Measurements from ENCODE around the gene MC1R. TPM values are rescaled to one million over a fixed set of nuclear protein-coding genes. Genes with fewer than 3 reads are reported as not detected.

The MC1R gene
- total and polyA plus RNA-seq, 4 experiments from 2014 or later = 0.22 to 13.5 (median 12.6) TPM; not detected in 1

DNA sequence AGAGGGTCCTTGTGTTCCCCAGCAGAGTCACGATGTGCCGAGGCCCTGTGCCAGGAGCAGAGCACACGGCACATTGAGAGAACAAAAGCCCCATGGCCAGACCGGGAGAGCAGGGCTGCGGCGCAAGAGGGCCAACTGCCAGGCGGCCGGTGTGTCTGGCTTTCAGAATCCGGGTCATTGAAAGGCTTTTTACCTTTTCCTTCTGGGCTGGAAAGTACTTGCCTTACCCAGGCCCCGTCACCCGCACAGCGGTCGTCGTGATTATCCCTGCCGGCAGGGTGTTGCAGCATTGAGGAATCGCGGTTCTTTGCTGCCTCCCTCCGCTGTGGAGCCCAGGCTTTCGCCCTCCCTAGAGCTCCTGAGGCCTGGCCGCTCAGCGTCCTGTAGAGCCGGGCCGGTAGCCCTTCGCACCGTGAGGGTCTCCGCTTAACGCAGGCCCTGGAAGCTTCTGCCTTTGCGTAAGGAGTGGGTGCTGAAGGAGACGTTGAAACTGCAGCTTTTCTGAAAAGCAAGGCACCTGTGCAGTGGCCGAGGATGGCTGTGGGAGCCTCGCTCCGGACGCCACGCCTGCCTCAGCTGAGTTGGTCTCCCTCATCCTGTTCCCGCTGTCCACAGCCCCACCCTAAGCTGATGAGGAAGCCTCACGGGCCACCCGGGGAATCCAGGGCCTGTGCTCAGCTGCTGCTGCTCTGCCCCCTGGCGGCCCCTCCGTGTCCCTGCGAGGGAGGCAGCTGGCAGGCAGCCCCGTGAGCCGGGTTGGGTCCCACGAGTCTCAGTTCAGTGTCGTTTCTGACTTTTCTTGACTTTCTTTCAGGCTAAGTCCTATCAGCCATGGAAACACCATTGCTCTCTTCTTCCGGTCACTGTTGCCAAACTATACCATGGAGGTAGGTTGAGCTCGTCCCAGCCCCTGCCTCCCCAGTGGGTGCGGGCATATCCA is 8.6 kb upstream of the MC1R start:
- H3K27ac ChIP-seq (ENCODE audit: low read depth, low read length) = no peak overlapping the region
- H3K36me3 ChIP-seq (ENCODE audit: insufficient read depth, low read length) = peaks cover 18% of the 10 kb centered on the region
- H3K9me3 ChIP-seq (ENCODE audit: control insufficient read depth in 1 of 2, low read length in 2 of 2) = no peaks in the 10 kb centered on the region
- peaks cover 3% of the 10 kb centered on the region for H3K4me1 ChIP-seq (ENCODE audit: insufficient read depth, low read length)
- no peaks in the 10 kb centered on the region for H3K27me3 ChIP-seq (ENCODE audit: insufficient read depth, low read length)
- Mint-ChIP-seq H3K9me3 (no peaks in the 10 kb centered on the region), H3K36me3 (peaks cover 17 to 40% of the 10 kb centered on the region in 2 donors), H3K27ac (peak overlapping the region in 3 of 7 donors; percentile 59 to 78 (median 73)), H3K27me3 (no peaks in the 10 kb centered on the region), H3K4me1 (peaks cover 3 to 23% (median 5%) of the 10 kb centered on the region in 4 donors), H3K4me3 (no peak overlapping the region)
- DNase-seq = peak; percentile 61 to 73 (median 65)
- POLR2A ChIA-PET (ENCODE audit: partially characterized antibody) = interaction anchor here (0.6 to 2.3 kb wide), 8 partner anchors 9 to 213 kb away, joined by 3 to 9 read pairs (median 4); partner anchors contain the start of genes MC1R, TCF25 and TUBB3
- CTCF ChIA-PET (ENCODE audit: partially characterized antibody) = interaction anchor here (0.7 to 3.5 kb wide), 23 partner anchors 9 to 268 kb away, joined by 3 to 33 read pairs (median 3); partner anchors contain the start of genes MC1R and SPATA2L
- H3K4me3 ChIP-seq (ENCODE audit: low read length in 2 of 2) = no peak overlapping the region
- intact Hi-C loops (cut with micrococcal nuclease) = loop anchor here (1.0 kb wide), 1 partner anchor 210 kb away; no protein-coding TSS in a partner anchor

DNA sequence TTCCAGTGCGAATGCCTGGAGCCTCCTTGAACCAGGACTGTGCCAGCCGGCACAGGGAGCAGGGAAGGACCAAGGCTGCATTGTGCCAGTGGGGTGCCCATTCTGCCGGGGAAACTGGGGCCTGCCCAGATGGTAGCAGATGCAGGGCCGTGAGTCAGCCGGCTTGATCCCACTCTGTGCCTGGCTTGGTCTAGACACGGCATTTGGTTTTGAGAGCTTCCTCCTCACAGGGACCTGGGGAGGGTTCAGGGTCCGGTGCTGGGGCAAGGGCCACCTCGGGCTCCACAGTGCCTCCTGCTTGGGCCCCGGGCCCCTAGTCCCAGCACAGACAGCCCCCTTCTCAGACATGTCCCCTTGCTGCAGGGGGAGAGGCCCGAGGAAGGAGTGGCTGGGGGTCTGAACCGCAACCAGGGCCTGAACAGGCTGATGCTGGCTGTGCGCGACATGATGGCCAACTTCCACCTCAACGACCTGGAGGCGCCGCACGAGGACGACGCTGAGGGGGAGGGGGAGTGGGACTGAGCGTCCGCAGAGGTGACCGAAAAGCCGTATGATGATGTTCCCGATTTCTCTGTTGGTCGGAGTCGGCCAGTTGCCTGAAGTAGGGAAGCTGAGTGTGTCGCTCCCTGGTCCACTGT is 7.8 kb upstream of the MC1R start:
- H3K4me3 Mint-ChIP-seq = no peak overlapping the region
- Histone ChIP-seq H3K27ac (ENCODE audit: low read depth, low read length) (no peak overlapping the region), H3K9me3 (ENCODE audit: control insufficient read depth in 1 of 2, low read length in 2 of 2) (no peaks in the 10 kb centered on the region), H3K27me3 (ENCODE audit: insufficient read depth, low read length) (no peaks in the 10 kb centered on the region), H3K36me3 (ENCODE audit: insufficient read depth, low read length) (peaks cover 10% of the 10 kb centered on the region), H3K4me1 (ENCODE audit: insufficient read depth, low read length) (peaks cover 3% of the 10 kb centered on the region), H3K4me3 (ENCODE audit: low read length in 2 of 2) (no peak overlapping the region)
- H3K36me3 Mint-ChIP-seq = peaks cover 10 to 35% of the 10 kb centered on the region in 2 donors
- ChIA-PET POLR2A (ENCODE audit: partially characterized antibody) (interaction anchor here (0.7 to 2.3 kb wide), 7 partner anchors 12 to 213 kb away, joined by 3 to 9 read pairs (median 4); partner anchors contain the start of genes TCF25 and TUBB3), CTCF (ENCODE audit: partially characterized antibody) (interaction anchor here (0.8 to 3.5 kb wide), 18 partner anchors 8 to 269 kb away, joined by 3 to 33 read pairs (median 3); partner anchors contain the start of genes MC1R and SPATA2L)
- H3K9me3 Mint-ChIP-seq = no peaks in the 10 kb centered on the region
- H3K4me1 Mint-ChIP-seq = peaks cover 3 to 23% (median 5%) of the 10 kb centered on the region in 4 donors
- intact Hi-C loops (cut with micrococcal nuclease) = loop anchor here (1.0 kb wide), 1 partner anchor 211 kb away; no protein-coding TSS in a partner anchor
- DNase-seq = peak in 1 of 5 donors; percentile 26
- H3K27ac Mint-ChIP-seq = peak overlapping the region in 3 of 7 donors; percentile 37 to 73 (median 59)
- H3K27me3 Mint-ChIP-seq = no peaks in the 10 kb centered on the region

DNA sequence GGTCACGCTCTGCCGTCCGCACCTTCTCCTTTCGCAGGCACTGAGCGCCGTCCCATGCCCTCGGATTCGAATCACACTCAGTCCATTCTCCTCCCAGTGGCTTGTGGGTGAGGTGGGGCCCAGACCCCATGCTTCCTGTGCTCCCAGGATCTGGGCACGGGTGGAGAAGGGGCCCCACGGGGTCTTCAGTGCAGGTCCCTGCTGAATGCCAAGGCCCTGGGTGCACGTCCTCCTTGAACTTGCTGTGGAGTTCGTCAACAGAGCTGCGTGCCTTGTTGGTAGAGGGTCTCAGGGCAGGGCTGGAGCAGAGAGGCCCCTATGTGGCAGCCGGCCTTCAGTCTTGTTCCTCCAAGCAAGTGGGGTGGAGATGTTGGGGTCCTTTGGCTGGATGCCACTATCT is 7.3 kb upstream of the MC1R start:
- Mint-ChIP-seq H3K9me3 (no peaks in the 10 kb centered on the region), H3K4me1 (peaks cover 3 to 28% (median 6%) of the 10 kb centered on the region in 4 donors), H3K36me3 (peaks cover 5 to 29% of the 10 kb centered on the region in 2 donors), H3K27me3 (no peaks in the 10 kb centered on the region), H3K4me3 (no peak overlapping the region), H3K27ac (peak overlapping the region in 2 of 7 donors; percentile 24 to 37)
- intact Hi-C loops (cut with micrococcal nuclease) = no loop called here
- Histone ChIP-seq H3K27ac (ENCODE audit: low read depth, low read length) (no peak overlapping the region), H3K4me1 (ENCODE audit: insufficient read depth, low read length) (peaks cover 3% of the 10 kb centered on the region), H3K9me3 (ENCODE audit: control insufficient read depth in 1 of 2, low read length in 2 of 2) (no peaks in the 10 kb centered on the region), H3K36me3 (ENCODE audit: insufficient read depth, low read length) (peaks cover 8% of the 10 kb centered on the region), H3K27me3 (ENCODE audit: insufficient read depth, low read length) (no peaks in the 10 kb centered on the region), H3K4me3 (ENCODE audit: low read length in 2 of 2) (no peak overlapping the region)
- POLR2A ChIA-PET (ENCODE audit: partially characterized antibody) = interaction anchor here (1.2 to 2.3 kb wide), 3 partner anchors 12 to 190 kb away, joined by 3 to 8 read pairs (median 3); partner anchors contain the start of genes TUBB3, VPS9D1 and ZNF276
- CTCF ChIA-PET (ENCODE audit: partially characterized antibody) = interaction anchor here (2.2 to 3.5 kb wide), 2 partner anchors 13 to 211 kb away, joined by 7 to 33 read pairs; partner anchors contain the start of gene SPATA2L
- DNase-seq = peak in 1 of 5 donors; percentile 19

DNA sequence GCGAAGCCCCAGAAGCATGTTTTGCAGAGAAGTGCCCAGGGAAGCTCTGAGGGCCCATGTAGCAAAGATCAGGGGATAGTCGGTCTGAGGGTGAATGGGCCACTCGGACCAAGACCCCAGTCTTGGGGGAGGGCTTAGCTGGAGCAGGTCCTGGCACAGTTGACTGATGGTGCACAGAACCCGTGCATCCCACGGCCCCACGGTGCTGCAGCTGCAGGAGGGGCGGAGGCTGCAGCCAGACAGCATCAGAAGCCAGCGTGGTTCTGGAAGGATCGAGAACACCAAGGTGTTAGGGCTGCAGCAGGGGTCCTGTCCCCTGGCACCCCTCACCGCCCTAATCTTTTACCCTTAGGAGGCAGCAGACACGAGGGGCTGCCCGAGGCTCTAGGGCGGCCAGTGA is 6.5 kb upstream of the MC1R start:
- H3K4me1 Mint-ChIP-seq = peaks cover 3 to 28% (median 7%) of the 10 kb centered on the region in 4 donors
- Histone ChIP-seq H3K4me3 (ENCODE audit: low read length in 2 of 2) (no peak overlapping the region), H3K4me1 (ENCODE audit: insufficient read depth, low read length) (peaks cover 5% of the 10 kb centered on the region), H3K27me3 (ENCODE audit: insufficient read depth, low read length) (no peaks in the 10 kb centered on the region), H3K36me3 (ENCODE audit: insufficient read depth, low read length) (peaks cover 5% of the 10 kb centered on the region), H3K27ac (ENCODE audit: low read depth, low read length) (no peak overlapping the region), H3K9me3 (ENCODE audit: control insufficient read depth in 1 of 2, low read length in 2 of 2) (no peaks in the 10 kb centered on the region)
- POLR2A ChIA-PET (ENCODE audit: partially characterized antibody) = interaction anchor here (1.2 to 2.3 kb wide), 3 partner anchors 11 to 191 kb away, joined by 3 to 8 read pairs (median 4); partner anchors contain the start of genes TUBB3, VPS9D1 and ZNF276
- H3K27ac Mint-ChIP-seq = peak overlapping the region in 1 of 7 donors; percentile 50
- no peak overlapping the region for H3K4me3 Mint-ChIP-seq
- peaks cover 3 to 22% of the 10 kb centered on the region in 2 donors for H3K36me3 Mint-ChIP-seq
- CTCF ChIA-PET (ENCODE audit: partially characterized antibody) = no interaction called here
- H3K27me3 Mint-ChIP-seq = no peaks in the 10 kb centered on the region
- no peaks in the 10 kb centered on the region for H3K9me3 Mint-ChIP-seq
- intact Hi-C loops (cut with micrococcal nuclease) = no loop called here
- DNase-seq = no peak

DNA sequence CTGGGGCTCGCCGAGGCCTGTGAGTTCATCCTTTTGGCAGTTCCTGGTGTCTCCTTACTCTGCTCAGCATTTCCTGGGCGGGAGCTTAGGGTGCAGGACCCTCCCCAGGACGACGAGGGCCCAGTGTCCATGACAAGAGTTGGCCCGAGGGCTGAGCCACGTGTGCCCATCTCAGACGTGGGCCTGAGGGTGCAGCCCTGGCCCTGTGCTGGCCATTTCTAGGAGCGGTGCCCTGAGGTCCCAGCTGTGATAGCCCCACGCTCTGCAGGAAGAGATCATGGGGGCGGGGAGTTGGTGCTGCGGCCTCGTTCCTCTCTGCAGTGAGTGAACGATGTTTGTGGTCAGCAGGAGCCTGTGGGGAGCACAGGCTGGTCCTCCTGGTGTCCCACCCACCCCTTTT is 6.0 kb upstream of the MC1R start:
- intact Hi-C loops (cut with micrococcal nuclease) = no loop called here
- no peaks in the 10 kb centered on the region for H3K9me3 Mint-ChIP-seq
- peaks cover 10% of the 10 kb centered on the region for H3K4me1 ChIP-seq (ENCODE audit: insufficient read depth, low read length)
- H3K27me3 ChIP-seq (ENCODE audit: insufficient read depth, low read length) = no peaks in the 10 kb centered on the region
- H3K27ac Mint-ChIP-seq = no peak overlapping the region
- CTCF ChIA-PET (ENCODE audit: partially characterized antibody) = no interaction called here
- POLR2A ChIA-PET (ENCODE audit: partially characterized antibody) = interaction anchor here (1.2 to 1.3 kb wide), 2 partner anchors 10 to 192 kb away, joined by 3 to 4 read pairs; partner anchors contain the start of genes TUBB3, VPS9D1 and ZNF276
- H3K4me1 Mint-ChIP-seq = peaks cover 5 to 32% (median 11%) of the 10 kb centered on the region in 4 donors
- no peak overlapping the region for H3K27ac ChIP-seq (ENCODE audit: low read depth, low read length)
- H3K4me3 Mint-ChIP-seq = no peak overlapping the region
- no peaks in the 10 kb centered on the region for H3K27me3 Mint-ChIP-seq
- H3K36me3 Mint-ChIP-seq = peaks cover 3 to 22% of the 10 kb centered on the region in 2 donors
- peaks cover 5% of the 10 kb centered on the region for H3K36me3 ChIP-seq (ENCODE audit: insufficient read depth, low read length)
- no peak overlapping the region for H3K4me3 ChIP-seq (ENCODE audit: low read length in 2 of 2)
- DNase-seq = peak in 1 of 5 donors; percentile 23
- H3K9me3 ChIP-seq (ENCODE audit: control insufficient read depth in 1 of 2, low read length in 2 of 2) = no peaks in the 10 kb centered on the region

DNA sequence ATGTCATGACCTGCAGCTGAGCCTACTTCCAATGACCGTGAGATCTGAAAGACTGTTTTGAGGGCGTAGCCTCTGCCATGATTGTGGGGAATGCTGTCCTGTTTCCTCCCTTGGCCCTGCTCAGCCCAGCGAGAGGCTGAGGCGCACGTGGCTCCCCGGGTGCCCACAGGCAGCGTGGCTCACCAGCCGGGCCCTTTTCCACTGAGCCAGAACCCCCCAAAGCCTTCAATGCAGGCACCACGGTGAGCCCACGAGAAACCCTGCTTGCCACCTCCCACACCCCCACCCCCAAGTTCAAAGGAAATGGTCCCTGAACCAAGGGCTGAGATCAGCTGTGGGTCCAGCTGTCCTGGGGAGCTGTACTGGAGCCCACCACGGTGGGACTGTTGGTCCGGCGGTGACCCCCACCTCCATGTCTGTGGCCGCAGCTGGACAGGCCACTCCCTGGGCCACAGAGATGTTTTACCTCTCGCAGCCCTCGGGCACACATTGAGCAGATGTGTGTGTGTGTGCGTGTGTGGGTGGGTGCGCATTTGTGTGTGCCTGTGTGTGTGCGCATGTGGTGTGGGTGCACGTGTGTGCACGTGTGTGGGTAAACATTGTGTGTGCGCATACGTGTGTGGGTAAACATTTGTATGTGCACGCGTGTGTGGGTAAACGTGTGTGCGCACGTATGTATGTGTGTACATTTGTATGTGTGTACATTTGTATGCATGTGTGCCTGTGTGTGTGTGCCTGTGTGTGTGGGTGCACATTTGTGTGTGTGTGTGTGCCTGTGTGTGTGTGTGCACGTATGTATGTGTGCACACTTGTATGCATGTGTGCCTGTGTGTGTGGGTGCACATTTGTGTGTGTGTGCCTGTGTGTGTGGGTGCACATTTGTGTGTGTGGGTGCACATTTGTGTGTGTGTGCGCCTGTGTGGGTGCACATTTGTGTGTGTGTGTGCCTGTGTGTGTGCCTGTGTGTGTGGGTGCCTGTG is 5.0 kb upstream of the MC1R start:
- H3K27ac Mint-ChIP-seq = peak overlapping the region in 2 of 7 donors; percentile 42 to 64
- intact Hi-C loops (cut with micrococcal nuclease) = no loop called here
- peaks cover 20% of the 10 kb centered on the region for H3K4me1 ChIP-seq (ENCODE audit: insufficient read depth, low read length)

More for the DNA sequence above, 5.0 kb upstream of the MC1R start:
- Histone ChIP-seq H3K36me3 (ENCODE audit: insufficient read depth, low read length) (peaks cover 5% of the 10 kb centered on the region), H3K27ac (ENCODE audit: low read depth, low read length) (no peak overlapping the region), H3K27me3 (ENCODE audit: insufficient read depth, low read length) (no peaks in the 10 kb centered on the region), H3K4me3 (ENCODE audit: low read length in 2 of 2) (no peak overlapping the region), H3K9me3 (ENCODE audit: control insufficient read depth in 1 of 2, low read length in 2 of 2) (no peaks in the 10 kb centered on the region)
- peak in 1 of 5 donors; percentile 22 for DNase-seq
- Mint-ChIP-seq H3K4me3 (peak overlapping the region in 1 of 8 donors; percentile 31), H3K36me3 (peaks cover 3 to 21% of the 10 kb centered on the region in 2 donors), H3K9me3 (no peaks in the 10 kb centered on the region), H3K4me1 (peaks cover 11 to 40% (median 16%) of the 10 kb centered on the region in 4 donors), H3K27me3 (no peaks in the 10 kb centered on the region)
- CTCF ChIA-PET (ENCODE audit: partially characterized antibody) = no interaction called here
- POLR2A ChIA-PET (ENCODE audit: partially characterized antibody) = interaction anchor here (1.2 kb wide), 1 partner anchor 9 kb away, joined by 4 read pairs; the partner anchor contains the start of gene TUBB3

All from CD4-positive, alpha-beta memory T cell (primary cell).